Measurements from ENCODE around the gene SNPH. TPM values are rescaled to one million over a fixed set of nuclear protein-coding genes. Genes with fewer than 3 reads are reported as not detected.
"Not testable (repeated sequence)": the region's sequence is repeated elsewhere in the genome, so short reads cannot be mapped to it uniquely, and the experiment has no call there.

SNPH gene
- total and polyA plus RNA-seq, 2 of the 8 experiments (the other 6 are each of a cell fraction or from before 2014, with no cell fraction given) = 0.98 to 4.9 TPM

GRCh38 chr20:1341561-1342265, 75.6 kb downstream of the SNPH start (continued):
- TF ChIP-seq, protein P1, sequence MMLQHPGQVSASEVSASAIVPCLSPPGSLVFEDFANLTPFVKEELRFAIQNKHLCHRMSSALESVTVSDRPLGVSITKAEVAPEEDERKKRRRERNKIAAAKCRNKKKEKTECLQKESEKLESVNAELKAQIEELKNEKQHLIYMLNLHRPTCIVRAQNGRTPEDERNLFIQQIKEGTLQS (IDR thresholded peaks at IDR 0.05; ENCODE audit: insufficient read depth, low read depth, low read length) = no peak
- TF ChIP-seq SAP30 (IDR thresholded peaks at IDR 0.05; ENCODE audit: insufficient read depth, insufficient replicate concordance, low read length) (no peak), EGR1 (IDR thresholded peaks at IDR 0.05; ENCODE audit: borderline replicate concordance, low read depth, low read length) (no peak), JUND (IDR thresholded peaks at IDR 0.05; ENCODE audit: low read length) (no peak), EP300 (IDR thresholded peaks at IDR 0.05; ENCODE audit: borderline replicate concordance in 1 of 2, low read depth in 2 of 2, low read length in 2 of 2) (no peak), KDM1A (IDR thresholded peaks at IDR 0.05; ENCODE audit: borderline replicate concordance, low read length) (no peak), SP1 (IDR thresholded peaks at IDR 0.05; ENCODE audit: low read depth, low read length) (no peak)

DNA sequence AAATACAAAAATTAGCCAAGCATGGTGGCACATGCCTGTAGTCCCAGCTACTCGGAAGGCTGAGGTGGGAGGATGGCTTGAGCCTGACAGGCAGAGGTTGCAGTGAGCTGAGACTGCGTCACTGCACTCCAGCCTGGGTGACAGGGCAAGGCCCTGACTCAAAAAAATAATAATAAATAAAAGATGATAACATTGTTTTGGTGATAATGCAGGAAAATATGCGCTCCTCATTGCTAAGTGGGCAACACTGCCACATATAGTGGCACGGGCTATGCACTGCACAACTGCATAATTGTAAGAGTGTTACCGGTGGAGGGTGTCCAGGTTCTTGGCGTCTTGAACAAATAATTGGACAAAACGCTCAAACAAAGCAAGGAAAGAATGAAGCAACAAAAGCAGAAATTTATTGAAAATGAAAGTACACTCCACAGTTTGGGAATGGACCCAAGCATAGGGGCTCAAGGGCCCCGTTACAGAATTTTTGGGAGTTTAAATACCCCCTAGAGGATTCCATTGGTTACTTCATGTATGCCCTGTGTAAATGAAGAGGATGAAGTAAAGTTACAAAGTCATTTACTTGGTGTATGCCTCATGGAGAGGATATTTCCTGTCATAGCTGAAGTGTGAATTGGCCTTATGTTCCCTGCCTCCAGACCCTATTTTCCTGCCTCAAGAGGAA, 77.5 kb downstream of the SNPH start:
- not testable (repeated sequence) for H3K27ac ChIP-seq (ENCODE audit: low read depth, low read length); H3K23ac ChIP-seq (ENCODE audit: insufficient read length); H3K36me3 ChIP-seq (ENCODE audit: control insufficient read depth in 2 of 4, insufficient read depth in 4 of 4, low read length in 3 of 4); H3K23me2 ChIP-seq (ENCODE audit: low read depth, low read length); H3K14ac ChIP-seq (ENCODE audit: insufficient read length); H2BK12ac ChIP-seq (ENCODE audit: low read depth, low read length); H2BK5ac ChIP-seq (ENCODE audit: low read depth, low read length); H2BK20ac ChIP-seq (ENCODE audit: low read length); H3K79me2 ChIP-seq (ENCODE audit: control insufficient read depth in 1 of 2, insufficient read depth in 2 of 2, low read length in 2 of 2); H4K91ac ChIP-seq (replicated peaks; ENCODE audit: insufficient read length, low read length); H4K5ac ChIP-seq (ENCODE audit: insufficient read length, low read depth, low read length); H3K27me3 ChIP-seq (replicated peaks in 1 of 4; ENCODE audit: control insufficient read depth in 3 of 4, extremely low read depth in 1 of 4, insufficient read depth in 3 of 4, low read length in 3 of 4); H3K18ac ChIP-seq (ENCODE audit: extremely low read depth, low read length); H3K79me1 ChIP-seq (ENCODE audit: low read depth, low read length); H3K56ac ChIP-seq (replicated peaks; ENCODE audit: insufficient read length, low read depth, low read length); H2BK15ac ChIP-seq (ENCODE audit: low read length); H2BK120ac ChIP-seq (replicated peaks; ENCODE audit: low read depth, low read length); H3K9ac ChIP-seq (replicated peaks in 1 of 4; ENCODE audit: extremely low read depth in 1 of 4, low read depth in 3 of 4, low read length in 3 of 4); H2AFZ ChIP-seq (ENCODE audit: low read length); H3K4me1 ChIP-seq (replicated peaks in 1 of 4; ENCODE audit: control insufficient read depth in 3 of 4, insufficient read depth in 4 of 4, low read length in 3 of 4); H3K9me3 ChIP-seq (ENCODE audit: insufficient read depth in 2 of 2, low read depth in 1 of 2, low read length in 1 of 2); H3K4me3 ChIP-seq (ENCODE audit: extremely low read depth in 1 of 4, insufficient read depth in 2 of 4, low read depth in 3 of 4, low read length in 4 of 4); FAIRE-seq; H3K4me2 ChIP-seq (ENCODE audit: insufficient read depth in 1 of 2, low read depth in 2 of 2, low read length in 2 of 2); H4K8ac ChIP-seq (ENCODE audit: extremely low read depth, insufficient read depth, low read length); H2AK5ac ChIP-seq (ENCODE audit: low read depth, low read length); H3K4ac ChIP-seq (replicated peaks; ENCODE audit: insufficient read length, low read depth, low read length)
- DNase-seq (ENCODE audit: low read depth in 1 of 2, low spot score in 2 of 2) = peak in 1 of 2 experiments; percentile 27
- 86% methylated on average over 8 of the region's 8 CpGs; no CpG with 5 or more reads in 1 of the 2 experiments for WGBS, 2 experiments (ENCODE audit: extremely low coverage in 1 of 2, insufficient coverage in 1 of 2, insufficient read length in 1 of 2, insufficient replicate concordance in 2 of 2, low coverage in 1 of 2, low lambda C conversion rate in 2 of 2, missing lambda C conversion rate in 1 of 2)
- POLR2A ChIA-PET (ENCODE audit: partially characterized antibody) = interaction anchor here (1.1 to 5.0 kb wide), 2 partner anchors 17 to 18 kb away, joined by 3 to 34 read pairs; partner anchors contain the start of gene SDCBP2
- peaks cover 0 to 13% of the 10 kb centered on the region in 2 experiments for H4K20me1 ChIP-seq (replicated peaks in 1 of 2; ENCODE audit: control insufficient read depth in 1 of 2, insufficient read depth in 2 of 2, low read length in 2 of 2)
- CTCF ChIA-PET (ENCODE audit: partially characterized antibody) = interaction anchor here (0.7 to 3.2 kb wide), 14 partner anchors 10 to 93 kb away, joined by 3 to 13 read pairs (median 4); partner anchors contain the start of gene SDCBP2

Data from H1 (cell line).